Uterus (tissue), 2 donors: ENCODE data around the gene FAHD2B.
"Not testable (repeated sequence)": the region's sequence is repeated elsewhere in the genome, so short reads cannot be mapped to it uniquely, and the experiment has no call there.

Source experiments
- POLR2A ChIP-seq, 2 donors: fragments of 450-650 bp; IDR thresholded peaks; one replicate each; pipeline ENCODE4 v1.6.1; 2016; ENCODE audit warnings: antibody characterized with exemption in 2 of 2, mild to moderate bottlenecking in 1 of 2, moderate library complexity in 1 of 2
- TF ChIP-seq, protein P1 (sequence below), 4 experiments: fragments of 200-600 bp in 2 of 4; fragments of 450-650 bp in 2 of 4; sonication (generic) in 2 of 4; IDR thresholded peaks; one replicate each; pipeline ENCODE4 v1.5.1; 2016 to 2019; ENCODE audit warnings: antibody characterized with exemption in 4 of 4, mild to moderate bottlenecking in 2 of 4, moderate library complexity in 1 of 4

DNA sequence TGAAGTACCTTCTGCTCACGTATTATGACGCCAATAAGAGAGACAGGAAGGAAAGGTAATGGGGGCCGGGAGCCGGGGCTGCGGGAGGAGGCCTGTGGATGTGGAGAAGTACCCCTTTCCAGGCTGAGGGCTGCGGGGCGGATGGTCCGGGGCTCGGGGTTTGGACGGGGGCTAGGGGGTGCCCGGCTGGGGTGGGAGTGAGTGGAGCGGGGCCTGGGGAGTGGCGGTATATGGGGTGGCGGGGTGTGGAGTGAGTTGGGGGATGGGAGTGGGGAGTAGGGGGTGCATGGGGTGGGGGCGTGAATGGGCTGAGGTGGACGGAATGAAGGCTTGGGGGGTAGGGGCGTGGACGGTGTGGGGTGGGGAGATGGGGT, 19.2 kb upstream of the FAHD2B start:
- TF ChIP-seq, protein P1, sequence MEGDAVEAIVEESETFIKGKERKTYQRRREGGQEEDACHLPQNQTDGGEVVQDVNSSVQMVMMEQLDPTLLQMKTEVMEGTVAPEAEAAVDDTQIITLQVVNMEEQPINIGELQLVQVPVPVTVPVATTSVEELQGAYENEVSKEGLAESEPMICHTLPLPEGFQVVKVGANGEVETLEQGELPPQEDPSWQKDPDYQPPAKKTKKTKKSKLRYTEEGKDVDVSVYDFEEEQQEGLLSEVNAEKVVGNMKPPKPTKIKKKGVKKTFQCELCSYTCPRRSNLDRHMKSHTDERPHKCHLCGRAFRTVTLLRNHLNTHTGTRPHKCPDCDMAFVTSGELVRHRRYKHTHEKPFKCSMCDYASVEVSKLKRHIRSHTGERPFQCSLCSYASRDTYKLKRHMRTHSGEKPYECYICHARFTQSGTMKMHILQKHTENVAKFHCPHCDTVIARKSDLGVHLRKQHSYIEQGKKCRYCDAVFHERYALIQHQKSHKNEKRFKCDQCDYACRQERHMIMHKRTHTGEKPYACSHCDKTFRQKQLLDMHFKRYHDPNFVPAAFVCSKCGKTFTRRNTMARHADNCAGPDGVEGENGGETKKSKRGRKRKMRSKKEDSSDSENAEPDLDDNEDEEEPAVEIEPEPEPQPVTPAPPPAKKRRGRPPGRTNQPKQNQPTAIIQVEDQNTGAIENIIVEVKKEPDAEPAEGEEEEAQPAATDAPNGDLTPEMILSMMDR (IDR thresholded peaks at IDR 0.05): not testable (repeated sequence)
- TF ChIP-seq POLR2A (IDR thresholded peaks at IDR 0.05): not testable (repeated sequence)
